ENCODE measurements around the gene THOP1. TPM values are rescaled to one million over a fixed set of nuclear protein-coding genes. Genes with fewer than 3 reads are reported as not detected.

The THOP1 gene
- total RNA-seq, 1 donor from 2014 or later, result 79.0 TPM

GRCh38 chr19:2744113-2744512 is 41.2 kb upstream of the THOP1 start:
- Histone ChIP-seq H3K4me3 (ENCODE audit: low read depth, low read length) (no peak overlapping the region), H3K27me3 (ENCODE audit: control insufficient read depth, insufficient read depth, low read length) (peaks cover 2% of the 10 kb centered on the region), H3K36me3 (ENCODE audit: control insufficient read depth, insufficient read depth, low read length) (no peaks in the 10 kb centered on the region)
- TF ChIP-seq CTCF (IDR thresholded peaks at IDR 0.05; ENCODE audit: insufficient read depth, low read length, poor library complexity, severe bottlenecking), result no peak
- DNase-seq (ENCODE audit: low read depth), result no peak

- DNase-seq (ENCODE audit: low read depth), result no peak
- peaks cover 3% of the 10 kb centered on the region for H3K27me3 ChIP-seq (ENCODE audit: control insufficient read depth, insufficient read depth, low read length)
- no peak for TF ChIP-seq CTCF (IDR thresholded peaks at IDR 0.05; ENCODE audit: insufficient read depth, low read length, poor library complexity, severe bottlenecking)
- H3K36me3 ChIP-seq (ENCODE audit: control insufficient read depth, insufficient read depth, low read length), result no peaks in the 10 kb centered on the region
- no peak overlapping the region for H3K4me3 ChIP-seq (ENCODE audit: low read depth, low read length)
Measured at GRCh38 chr19:2747349-2747748, 38.0 kb upstream of the THOP1 start.

GRCh38 chr19:2750808-2751437 is 34.4 kb upstream of the THOP1 start:
- Histone ChIP-seq H3K4me3 (ENCODE audit: low read depth, low read length) (no peak overlapping the region), H3K27me3 (ENCODE audit: control insufficient read depth, insufficient read depth, low read length) (peaks cover 3% of the 10 kb centered on the region), H3K36me3 (ENCODE audit: control insufficient read depth, insufficient read depth, low read length) (peaks cover 1% of the 10 kb centered on the region)
- TF ChIP-seq CTCF (IDR thresholded peaks at IDR 0.05; ENCODE audit: insufficient read depth, low read length, poor library complexity, severe bottlenecking), result no peak
- no peak for DNase-seq (ENCODE audit: low read depth)

- no peak for DNase-seq (ENCODE audit: low read depth)
- no peak for TF ChIP-seq CTCF (IDR thresholded peaks at IDR 0.05; ENCODE audit: insufficient read depth, low read length, poor library complexity, severe bottlenecking)
- Histone ChIP-seq H3K4me3 (ENCODE audit: low read depth, low read length) (no peak overlapping the region), H3K36me3 (ENCODE audit: control insufficient read depth, insufficient read depth, low read length) (peaks cover 1% of the 10 kb centered on the region), H3K27me3 (ENCODE audit: control insufficient read depth, insufficient read depth, low read length) (peaks cover 3% of the 10 kb centered on the region)
Measured at GRCh38 chr19:2751438-2751830, 33.9 kb upstream of the THOP1 start.

GRCh38 chr19:2754659-2755447 is 30.4 kb upstream of the THOP1 start:
- DNase-seq (ENCODE audit: low read depth), result no peak
- no peak for TF ChIP-seq CTCF (IDR thresholded peaks at IDR 0.05; ENCODE audit: insufficient read depth, low read length, poor library complexity, severe bottlenecking)
- no peak overlapping the region for H3K4me3 ChIP-seq (ENCODE audit: low read depth, low read length)
- H3K36me3 ChIP-seq (ENCODE audit: control insufficient read depth, insufficient read depth, low read length), result peaks cover 1% of the 10 kb centered on the region
- no peaks in the 10 kb centered on the region for H3K27me3 ChIP-seq (ENCODE audit: control insufficient read depth, insufficient read depth, low read length)

GRCh38 chr19:2755448-2755705 is 29.9 kb upstream of the THOP1 start:
- peaks cover 1% of the 10 kb centered on the region for H3K36me3 ChIP-seq (ENCODE audit: control insufficient read depth, insufficient read depth, low read length)
- no peaks in the 10 kb centered on the region for H3K27me3 ChIP-seq (ENCODE audit: control insufficient read depth, insufficient read depth, low read length)
- no peak overlapping the region for H3K4me3 ChIP-seq (ENCODE audit: low read depth, low read length)
- DNase-seq (ENCODE audit: low read depth), result no peak
- TF ChIP-seq CTCF (IDR thresholded peaks at IDR 0.05; ENCODE audit: insufficient read depth, low read length, poor library complexity, severe bottlenecking), result no peak

Data from kidney epithelial cell (primary cell).